ENCODE measurements around the gene TTC3.

Gene TTC3

GRCh38 chr21:37060296-37060695 is 12.8 kb upstream of the TTC3 start:
- DNase-seq: peak; percentile 91

GRCh38 chr21:37061926-37062592 is 11.0 kb upstream of the TTC3 start:
- DNase-seq: no peak

GRCh38 chr21:37062593-37062935 is 10.5 kb upstream of the TTC3 start:
- no peak for DNase-seq

DNA sequence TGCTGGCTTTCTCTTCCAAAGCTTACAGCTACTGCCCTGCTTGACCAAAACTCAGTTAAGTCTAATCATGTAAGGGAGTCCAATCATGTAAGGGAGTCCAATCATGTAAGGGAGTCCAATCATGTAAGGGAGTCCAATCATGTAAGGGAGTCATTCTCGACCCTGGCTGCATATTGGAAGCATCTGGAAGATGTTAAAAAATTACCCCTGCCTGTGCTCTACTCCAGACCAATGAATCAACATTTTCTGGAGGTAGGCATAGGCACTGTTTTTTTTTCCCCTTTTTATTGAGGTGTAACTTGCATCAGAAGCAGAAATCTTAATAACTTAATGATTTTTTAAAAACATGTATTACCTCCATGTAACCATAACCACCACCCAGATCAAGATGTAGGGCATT is 9.6 kb upstream of the TTC3 start:
- DNase-seq: no peak

DNA sequence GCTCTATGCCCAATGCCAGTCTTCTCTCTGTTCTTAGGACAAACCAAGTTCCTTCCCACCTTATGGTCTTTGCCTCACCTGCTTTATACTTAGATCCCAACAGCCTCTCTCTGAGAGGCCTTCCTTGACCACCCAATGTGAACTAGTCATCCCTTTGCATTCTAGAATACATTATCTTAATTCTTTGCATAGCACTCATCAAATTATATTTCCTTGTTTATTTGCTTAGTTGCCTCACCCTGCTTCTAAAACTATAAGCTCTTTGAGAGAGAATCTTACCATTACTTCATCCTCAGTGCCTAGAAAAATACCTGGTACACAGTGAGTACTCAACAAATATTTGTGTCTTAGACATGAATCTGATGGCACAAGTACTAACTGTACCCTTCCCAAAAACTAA is 8.2 kb upstream of the TTC3 start:
- DNase-seq: no peak

DNA sequence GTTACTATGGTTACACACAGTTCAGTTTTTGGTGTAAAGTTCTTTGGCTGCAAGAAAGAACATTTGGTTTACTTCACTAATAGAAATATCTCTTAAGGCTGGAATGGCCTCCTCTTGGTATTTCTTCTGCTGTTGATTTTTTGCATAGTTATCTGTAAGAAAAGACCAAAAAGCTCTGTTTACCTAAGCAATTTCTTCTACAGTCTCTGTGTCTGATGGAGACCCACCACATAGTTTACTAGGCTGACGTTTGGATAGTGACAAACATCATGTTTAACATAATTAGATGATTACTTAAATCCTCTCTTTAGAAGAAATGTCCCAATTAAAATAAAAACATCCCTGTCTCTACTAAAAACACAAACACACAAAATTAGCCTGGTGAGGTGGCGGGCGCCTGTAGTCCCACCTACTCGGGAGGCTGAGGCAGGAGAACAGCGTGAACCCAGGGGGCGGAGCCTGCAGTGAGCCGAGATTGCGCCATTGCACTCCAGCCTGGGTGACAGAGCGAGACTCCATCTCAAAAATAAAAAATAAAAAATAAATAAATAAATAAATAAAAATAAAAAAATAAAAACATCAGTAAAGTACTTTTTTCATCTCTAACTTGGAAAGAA is 7.4 kb upstream of the TTC3 start:
- no peak for DNase-seq

- peak; percentile 74 for DNase-seq
These were observed 1.3 kb upstream of the TTC3 start for GRCh38 chr21:37071561-37072273.

- peak; percentile 79 for DNase-seq
These were observed 623 bp upstream of the TTC3 start for GRCh38 chr21:37072274-37072987.

DNA sequence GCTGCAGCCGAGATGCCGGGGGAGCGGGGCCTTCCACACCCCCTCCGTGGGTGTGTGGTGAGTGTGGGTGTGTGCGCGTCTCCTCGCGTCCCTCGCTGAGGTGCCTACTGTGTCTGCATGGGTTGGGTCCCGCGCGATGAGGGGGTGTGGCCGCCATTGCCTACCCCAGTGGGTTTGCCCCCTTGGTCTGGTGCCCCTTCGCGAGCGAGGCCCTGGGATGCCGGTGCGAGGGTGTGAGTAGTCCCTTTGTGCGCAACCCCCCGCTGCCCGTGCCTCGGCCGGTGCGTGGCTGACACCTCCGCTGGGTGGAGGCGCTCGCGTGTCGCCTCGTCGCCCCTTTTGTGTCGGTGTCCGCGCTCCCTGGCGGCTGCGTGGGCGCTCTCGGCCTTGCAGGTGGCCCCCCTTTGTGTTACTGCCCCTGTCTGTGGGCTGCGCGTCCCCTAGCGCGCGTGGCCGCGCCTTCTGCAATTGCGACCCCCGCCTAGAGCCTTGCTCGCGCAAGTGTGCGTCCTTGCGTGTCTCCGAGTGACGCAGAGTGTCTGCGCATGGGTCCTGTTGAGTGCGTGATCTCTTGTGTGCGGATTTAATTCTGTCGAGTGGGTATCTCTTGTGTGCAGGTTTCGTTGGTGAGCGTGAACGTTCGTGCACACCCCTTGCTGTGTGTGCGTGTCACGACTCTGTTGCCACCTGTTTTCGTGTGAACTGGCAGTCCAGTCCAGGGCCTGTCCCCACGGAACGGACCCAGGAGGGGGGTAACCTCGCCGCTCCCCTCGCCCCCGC is 553 bp downstream of the TTC3 start:
- DNase-seq: peak; percentile 43

DNA sequence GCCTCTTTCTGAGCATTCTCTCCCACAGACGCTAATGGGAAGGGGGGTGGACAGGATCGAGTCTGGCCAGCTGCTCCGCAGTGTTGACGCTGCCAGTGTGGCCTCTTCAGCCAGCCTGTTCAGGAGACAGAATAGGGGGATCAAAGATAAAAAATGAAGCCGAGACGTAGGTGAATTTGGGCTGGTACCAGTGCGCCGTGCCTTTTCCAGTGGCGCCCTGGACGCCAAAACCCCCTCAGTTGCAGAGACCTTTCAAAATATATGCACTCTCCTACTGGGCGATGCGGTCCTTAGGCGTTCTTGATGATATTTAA is 1.1 kb downstream of the TTC3 start:
- peak; percentile 21 for DNase-seq

GRCh38 chr21:37074546-37074945 is 1.5 kb downstream of the TTC3 start:
- DNase-seq: no peak

GRCh38 chr21:37075214-37075770 is 2.2 kb downstream of the TTC3 start:
- DNase-seq: no peak

- no peak for DNase-seq
These were observed 3.2 kb downstream of the TTC3 start for GRCh38 chr21:37076087-37076850.

GRCh38 chr21:37077403-37077802 is 4.3 kb downstream of the TTC3 start:
- no peak for DNase-seq

GRCh38 chr21:37079211-37079824 is 6.3 kb downstream of the TTC3 start:
- DNase-seq: no peak

DNA sequence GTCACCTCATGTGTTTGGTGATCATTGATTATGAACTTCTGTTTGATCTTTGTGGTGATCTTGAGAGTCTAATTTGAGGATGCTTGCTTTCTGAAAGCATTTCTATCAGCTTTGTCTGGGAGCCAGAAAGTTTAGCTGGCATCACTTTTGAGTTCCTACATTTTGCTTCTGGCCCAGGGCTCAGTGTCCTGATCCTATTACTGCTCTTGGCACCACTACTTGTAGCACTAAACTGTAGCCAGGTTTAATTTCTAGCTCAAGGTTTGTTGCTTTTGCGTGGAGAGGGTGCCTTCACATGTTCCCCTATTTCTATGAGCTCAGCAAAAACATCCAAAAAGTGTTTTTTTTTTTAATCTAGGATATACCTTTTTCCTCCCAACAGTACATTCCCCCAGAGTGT is 9.3 kb downstream of the TTC3 start:
- DNase-seq: no peak

GRCh38 chr21:37082856-37083528 is 9.9 kb downstream of the TTC3 start:
- DNase-seq: no peak

GRCh38 chr21:37085726-37086125 is 12.7 kb downstream of the TTC3 start:
- DNase-seq: no peak

DNA sequence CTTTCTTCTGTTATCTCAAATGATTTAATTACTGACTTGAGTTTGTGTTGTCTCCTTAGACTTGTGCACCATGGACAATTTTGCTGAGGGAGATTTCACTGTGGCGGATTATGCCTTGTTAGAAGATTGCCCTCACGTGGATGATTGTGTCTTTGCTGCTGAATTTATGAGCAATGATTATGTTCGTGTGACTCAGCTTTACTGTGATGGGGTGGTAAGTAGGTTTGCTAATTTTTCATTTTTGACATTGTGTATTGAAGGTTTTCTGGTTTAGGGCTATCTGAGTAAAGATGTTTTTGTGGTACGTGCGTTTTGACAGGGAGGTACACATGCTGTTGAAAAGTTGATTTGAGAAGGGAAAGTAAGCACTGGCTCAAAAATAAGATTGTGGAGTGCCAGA is 14.1 kb downstream of the TTC3 start:
- DNase-seq: peak; percentile 56

DNA sequence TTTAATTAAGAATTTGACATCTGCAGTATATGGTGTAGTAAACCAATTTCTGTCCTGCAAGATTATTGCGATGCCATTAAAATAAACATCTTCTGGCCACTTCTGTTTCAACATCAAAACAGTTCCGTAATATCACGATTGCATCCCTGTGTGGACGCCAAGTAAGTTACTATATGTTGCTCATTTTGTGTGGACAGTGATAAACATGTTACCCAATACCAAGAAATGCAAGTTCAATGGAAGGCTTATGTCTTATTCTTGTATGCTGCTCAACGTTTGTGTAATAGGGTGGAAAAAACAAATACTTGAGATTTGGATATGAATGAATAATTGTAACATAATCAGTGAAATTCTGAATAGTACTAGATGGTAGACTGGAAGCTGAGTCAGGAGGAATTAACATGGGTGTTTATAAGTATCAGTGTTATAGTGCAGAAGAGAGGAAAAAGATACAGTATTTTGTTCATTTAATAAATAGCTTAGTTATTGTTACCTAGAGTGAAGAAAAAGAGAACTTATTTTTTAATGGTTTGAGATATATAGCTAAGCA is 15.2 kb downstream of the TTC3 start:
- DNase-seq: no peak

DNA sequence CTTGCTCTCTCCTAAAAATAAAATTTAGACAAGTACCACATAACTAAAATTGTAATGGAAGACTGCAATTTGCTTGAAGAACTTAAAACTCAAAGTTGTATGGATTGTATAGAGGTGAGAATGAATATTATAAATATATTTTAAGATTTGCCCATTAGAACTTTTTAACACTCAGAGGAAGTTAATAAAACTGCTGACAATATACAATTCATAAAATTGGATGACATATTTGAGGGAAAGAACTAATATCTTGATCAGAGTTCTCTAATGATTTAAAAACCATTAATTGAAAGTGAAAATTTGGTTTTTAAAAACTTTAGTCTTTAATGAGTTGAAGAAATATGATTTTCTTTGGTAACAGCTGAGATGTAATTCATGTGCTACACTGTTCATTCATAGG is 20.9 kb downstream of the TTC3 start:
- no peak for DNase-seq
